Neural progenitor cell (in vitro differentiated cells): ENCODE results near the gene B3GAT3. TPM values are rescaled to one million over a fixed set of nuclear protein-coding genes. Genes with fewer than 3 reads are reported as not detected.

Source experiments
- DNase-seq: peaks from one replicate; pipeline ENCODE4 v3.0.0-alpha.2; 2016; ENCODE audit warnings: low spot score
- H2AFZ ChIP-seq: fragments of 200-600 bp; sonication (generic); replicated peaks from 2 replicates; pipeline ENCODE4 v1.6.1; 2016; ENCODE audit warnings: antibody characterized with exemption
- H3F3A ChIP-seq: fragments of 200-600 bp; sonication (generic); 2 replicates; pipeline ENCODE4 v1.6.1; 2016; ENCODE audit warnings: antibody characterized with exemption, low read depth
- H3K27ac ChIP-seq: fragments of 200-600 bp; sonication (generic); 2 replicates; pipeline ENCODE4 v1.5.1; 2016; ENCODE audit warnings: mild to moderate bottlenecking
- H3K27me3 ChIP-seq: fragments of 200-600 bp; sonication (generic); 2 replicates; pipeline ENCODE4 v1.6.1; 2016; ENCODE audit warnings: mild to moderate bottlenecking, moderate library complexity
- H3K36me3 ChIP-seq: fragments of 200-600 bp; sonication (generic); 2 replicates; pipeline ENCODE4 v1.5.1; 2016
- H3K4me1 ChIP-seq: fragments of 200-600 bp; sonication (generic); 2 replicates; pipeline ENCODE4 v1.6.1; 2016; ENCODE audit warnings: mixed run types
- H3K4me2 ChIP-seq: fragments of 200-600 bp; sonication (generic); 2 replicates; pipeline ENCODE4 v1.6.1; 2016
- H3K4me3 ChIP-seq: fragments of 200-600 bp; sonication (generic); 2 replicates; pipeline ENCODE4 v1.5.1; 2016
- H3K79me2 ChIP-seq: fragments of 200-600 bp; sonication (generic); 2 replicates; pipeline ENCODE4 v1.6.1; 2016; ENCODE audit warnings: low read depth
- H3K9ac ChIP-seq: fragments of 200-600 bp; sonication (generic); 2 replicates; pipeline ENCODE4 v1.6.1; 2016
- H3K9me3 ChIP-seq: fragments of 200-600 bp; sonication (generic); 2 replicates; pipeline ENCODE4 v1.5.1; 2016; ENCODE audit warnings: low read depth
- H4K20me1 ChIP-seq: fragments of 200-600 bp; sonication (generic); 2 replicates; pipeline ENCODE4 v1.6.1; 2016; ENCODE audit warnings: low read depth
- H3K27ac Mint-ChIP-seq: 3 replicates; pipeline ENCODE4 v1.8.0; 2021; ENCODE audit warnings: mixed read lengths
- H3K27me3 Mint-ChIP-seq: 2 replicates; pipeline ENCODE4 v1.8.0; 2022; ENCODE audit warnings: low read depth, mild to moderate bottlenecking, inconsistent platforms, moderate library complexity, mixed read lengths; ENCODE audit not compliant: insufficient read depth
- H3K36me3 Mint-ChIP-seq: 3 replicates; pipeline ENCODE4 v1.8.0; 2021; ENCODE audit warnings: mixed read lengths
- H3K4me1 Mint-ChIP-seq: 3 replicates; pipeline ENCODE4 v1.8.0; 2021; ENCODE audit warnings: mixed read lengths
- H3K4me3 Mint-ChIP-seq: 3 replicates; pipeline ENCODE4 v1.8.0; 2021; ENCODE audit warnings: mild to moderate bottlenecking, moderate library complexity, mixed read lengths
- H3K9me3 Mint-ChIP-seq: 3 replicates; pipeline ENCODE4 v1.8.0; 2020; ENCODE audit warnings: mixed read lengths
- CTCF ChIP-seq: fragments of 200-600 bp; sonication (generic); IDR thresholded peaks from 2 replicates; pipeline ENCODE4 v1.5.1; 2017; ENCODE audit warnings: antibody characterized with exemption, mild to moderate bottlenecking
- EZH2 ChIP-seq: fragments of 200-600 bp; sonication (generic); IDR thresholded peaks from 2 replicates; pipeline ENCODE4 v1.6.1; 2017; ENCODE audit warnings: antibody characterized with exemption, mild to moderate bottlenecking, moderate library complexity
- EZH2phosphoT487 ChIP-seq: fragments of 200-600 bp; sonication (generic); IDR thresholded peaks from 2 replicates; pipeline ENCODE4 v1.6.1; 2017; ENCODE audit warnings: antibody characterized with exemption
- total RNA-seq: library from RNA; depleted of rRNA; stranded (reverse); fragments of >200 nt; gene quantifications from 2 replicates; pipeline ENCODE4 v1.2.3, GENCODE V29; 2015; ENCODE audit warnings: low replicate concordance

The B3GAT3 gene
- total RNA-seq, 1 donor from 2014 or later: 21.2 TPM

GRCh38 chr11:62602141-62603071, 19.4 kb downstream of the B3GAT3 start:
- Mint-ChIP-seq H3K4me3 (peak overlapping the region; percentile 99), H3K4me1 (peaks cover 56% of the 10 kb centered on the region), H3K36me3 (peaks cover 27% of the 10 kb centered on the region), H3K27me3 (peaks cover 6% of the 10 kb centered on the region), H3K27ac (peak overlapping the region; percentile 74), H3K9me3 (no peaks in the 10 kb centered on the region)
- peaks cover 37% of the 10 kb centered on the region for H3K4me1 ChIP-seq
- H3K27ac ChIP-seq: no peak overlapping the region
- H2AFZ ChIP-seq: peak overlapping the region; percentile 86
- peaks cover 57% of the 10 kb centered on the region for H3F3A ChIP-seq
- H3K4me3 ChIP-seq: peak overlapping the region; percentile 87
- peaks cover 22% of the 10 kb centered on the region for H3K27me3 ChIP-seq
- H3K4me2 ChIP-seq: peak overlapping the region; percentile 84
- H3K36me3 ChIP-seq: no peaks in the 10 kb centered on the region
- peaks cover 31% of the 10 kb centered on the region for H4K20me1 ChIP-seq
- no peak overlapping the region for H3K9ac ChIP-seq
- peaks cover 36% of the 10 kb centered on the region for H3K79me2 ChIP-seq
- peak; percentile 28 for TF ChIP-seq EZH2phosphoT487
- peak; percentile 5 for TF ChIP-seq CTCF
- TF ChIP-seq EZH2: peak; percentile 72
- no peaks in the 10 kb centered on the region for H3K9me3 ChIP-seq
- DNase-seq: peak; percentile 79

- Mint-ChIP-seq H3K4me1 (peaks cover 56% of the 10 kb centered on the region), H3K27ac (peak within 1 kb of the TSS; percentile 74), H3K4me3 (peak within 1 kb of the TSS; percentile 99), H3K27me3 (peaks cover 6% of the 10 kb centered on the region), H3K9me3 (no peaks in the 10 kb centered on the region), H3K36me3 (peaks cover 32% of the 10 kb centered on the region)
- Histone ChIP-seq H3K27me3 (peaks cover 22% of the 10 kb centered on the region), H3F3A (peaks cover 57% of the 10 kb centered on the region), H3K27ac (peak within 1 kb of the TSS; percentile 86), H3K4me1 (peaks cover 37% of the 10 kb centered on the region), H4K20me1 (peaks cover 31% of the 10 kb centered on the region), H3K79me2 (peaks cover 36% of the 10 kb centered on the region), H3K9me3 (no peaks in the 10 kb centered on the region), H2AFZ (peak within 1 kb of the TSS; percentile 86), H3K4me3 (peak within 1 kb of the TSS; percentile 87), H3K4me2 (peak within 1 kb of the TSS; percentile 92), H3K9ac (peak within 1 kb of the TSS; percentile 96), H3K36me3 (no peaks in the 10 kb centered on the region)
- peak; percentile 99 for DNase-seq
- no peak for TF ChIP-seq EZH2
- no peak for TF ChIP-seq CTCF
- no peak for TF ChIP-seq EZH2phosphoT487
Measured at GRCh38 chr11:62601372-62602140, 20.2 kb downstream of the B3GAT3 start, which contains the start of gene MTA2. Gene MTA2 (minus strand): TSS chr11:62601865. CDS start chr11:62601450, 415 bp downstream.

- Histone ChIP-seq H3K36me3 (no peaks in the 10 kb centered on the region), H3F3A (peaks cover 59% of the 10 kb centered on the region), H3K4me2 (peak overlapping the region; percentile 92), H3K27me3 (peaks cover 22% of the 10 kb centered on the region), H3K9me3 (no peaks in the 10 kb centered on the region), H3K79me2 (peaks cover 36% of the 10 kb centered on the region), H2AFZ (peak overlapping the region; percentile 51), H3K27ac (peak overlapping the region; percentile 86), H3K4me3 (peak overlapping the region; percentile 87), H3K9ac (peak overlapping the region; percentile 96), H3K4me1 (peaks cover 37% of the 10 kb centered on the region), H4K20me1 (peaks cover 31% of the 10 kb centered on the region)
- Mint-ChIP-seq H3K4me3 (peak overlapping the region; percentile 99), H3K27me3 (peaks cover 6% of the 10 kb centered on the region), H3K4me1 (peaks cover 53% of the 10 kb centered on the region), H3K9me3 (no peaks in the 10 kb centered on the region), H3K27ac (no peak overlapping the region), H3K36me3 (peaks cover 34% of the 10 kb centered on the region)
- TF ChIP-seq EZH2phosphoT487 (no peak), CTCF (no peak)
- no peak for DNase-seq
Measured at GRCh38 chr11:62601122-62601371, 20.7 kb downstream of the B3GAT3 start.
